H1 (cell line): ENCODE data around the gene PLK1. TPM values are rescaled to one million over a fixed set of nuclear protein-coding genes. Genes with fewer than 3 reads are reported as not detected.

Source experiments
- ATF2 ChIP-seq: IDR thresholded peaks from 2 replicates; pipeline ENCODE4 v1.6.1; 2012; ENCODE audit warnings: low read length, inconsistent platforms
- KDM1A ChIP-seq: fragments of 200-600, 300-600 bp; sonication (generic); IDR thresholded peaks from 2 replicates; pipeline ENCODE4 v1.7.1; 2016; ENCODE audit warnings: mild to moderate bottlenecking, low read length, borderline replicate concordance
- KDM5A ChIP-seq: fragments of 200-600 bp; IDR thresholded peaks from 2 replicates; pipeline ENCODE4 v1.7.1; 2012; ENCODE audit warnings: mild to moderate bottlenecking, low read length, inconsistent platforms, mixed read lengths
- RNF2 ChIP-seq: fragments of 200-900, 300-1000 bp; sonication (generic); IDR thresholded peaks from 2 replicates; pipeline ENCODE4 v1.7.1; 2016; ENCODE audit warnings: borderline replicate concordance, low read depth, mild to moderate bottlenecking, antibody characterized with exemption, low read length; ENCODE audit not compliant: poor library complexity, severe bottlenecking; ENCODE audit errors: missing control alignments
- SAP30 ChIP-seq: fragments of 300-600 bp; sonication (generic); IDR thresholded peaks from 2 replicates; pipeline ENCODE4 v1.7.1; 2012; ENCODE audit warnings: low read length, moderate library complexity, mild to moderate bottlenecking, inconsistent platforms; ENCODE audit not compliant: insufficient read depth, insufficient replicate concordance
- polyA plus RNA-seq, 7 experiments: library from polyadenylated mRNA; depleted of rRNA in 3 of 7; stranded (reverse) in 5 of 7; unstranded in 2 of 7; fragments of >200 nt in 5 of 7; fragments of 200-250 nt in 2 of 7; gene quantifications; 1 replicate in 5 of 7; 2 replicates in 1 of 7; 4 replicates in 1 of 7; pipeline versions ENCODE4 v1.2.1 to v1.2.3, GENCODE V29; 2011 to 2013; ENCODE audit warnings: missing spikeins in 2 of 7, mixed read lengths in 2 of 7
- total RNA-seq: library from RNA; stranded (reverse); fragmentation: NEBNext Ultra II Directional; extraction: Animal tissue kit (Norgen Biotek cat#: 25700); gene quantifications from 2 replicates; pipeline ENCODE4 v1.2.1, GENCODE V29; 2021
- TF ChIP-seq, protein P1 (sequence below), 3 experiments: IDR thresholded peaks; 1 replicate in 2 of 3; 2 replicates in 1 of 3; pipeline versions ENCODE4 v1.5.1 to v1.6.1; 2011; ENCODE audit warnings: low read length in 3 of 3, mild to moderate bottlenecking in 3 of 3, inconsistent platforms in 2 of 3, low read depth in 1 of 3, moderate library complexity in 1 of 3; ENCODE audit not compliant: insufficient read depth in 1 of 3; ENCODE audit errors: control extremely low read depth in 1 of 3

Gene PLK1
- total and polyA plus RNA-seq, 2 of the 8 experiments (the other 6 are each of a cell fraction or from before 2014, with no cell fraction given): 127 to 139 TPM

- TF ChIP-seq, protein P1, sequence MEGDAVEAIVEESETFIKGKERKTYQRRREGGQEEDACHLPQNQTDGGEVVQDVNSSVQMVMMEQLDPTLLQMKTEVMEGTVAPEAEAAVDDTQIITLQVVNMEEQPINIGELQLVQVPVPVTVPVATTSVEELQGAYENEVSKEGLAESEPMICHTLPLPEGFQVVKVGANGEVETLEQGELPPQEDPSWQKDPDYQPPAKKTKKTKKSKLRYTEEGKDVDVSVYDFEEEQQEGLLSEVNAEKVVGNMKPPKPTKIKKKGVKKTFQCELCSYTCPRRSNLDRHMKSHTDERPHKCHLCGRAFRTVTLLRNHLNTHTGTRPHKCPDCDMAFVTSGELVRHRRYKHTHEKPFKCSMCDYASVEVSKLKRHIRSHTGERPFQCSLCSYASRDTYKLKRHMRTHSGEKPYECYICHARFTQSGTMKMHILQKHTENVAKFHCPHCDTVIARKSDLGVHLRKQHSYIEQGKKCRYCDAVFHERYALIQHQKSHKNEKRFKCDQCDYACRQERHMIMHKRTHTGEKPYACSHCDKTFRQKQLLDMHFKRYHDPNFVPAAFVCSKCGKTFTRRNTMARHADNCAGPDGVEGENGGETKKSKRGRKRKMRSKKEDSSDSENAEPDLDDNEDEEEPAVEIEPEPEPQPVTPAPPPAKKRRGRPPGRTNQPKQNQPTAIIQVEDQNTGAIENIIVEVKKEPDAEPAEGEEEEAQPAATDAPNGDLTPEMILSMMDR (IDR thresholded peaks at IDR 0.05; ENCODE audit: control extremely low read depth in 1 of 3, insufficient read depth in 1 of 3, low read depth in 1 of 3, low read length in 3 of 3): no peak
- TF ChIP-seq SAP30: no peak
- TF ChIP-seq RNF2: no peak
- no peak for TF ChIP-seq KDM1A
- TF ChIP-seq ATF2: no peak
- no peak for TF ChIP-seq KDM5A
Measured at GRCh38 chr16:23710504-23710903, 31.8 kb downstream of the PLK1 start (continued).
